HCT116 (cell line): ENCODE data around the gene TFG. TPM values are rescaled to one million over a fixed set of nuclear protein-coding genes. Genes with fewer than 3 reads are reported as not detected.

Experiments
- ATAC-seq: fragments of 200-7000 bp; cut with Tn5 transposase; 2 replicates; pipeline ENCODE4 v1.9.1; 2020; ENCODE audit warnings: mild to moderate bottlenecking, moderate library complexity
- BruUV-seq: library from RNA; stranded (reverse); fragments of 400-500 nt; replicated peaks from 2 replicates; lab custom pipeline; 2021; lab: Mats Ljungman, UMichigan
- CTCF ChIA-PET: fragments of 300-600 bp; sonication (Branson Sonifier 250); formaldehyde crosslinking; loops from one replicate; lab custom pipeline; 2021; ENCODE audit warnings: antibody characterized with exemption; lab: Charles Lee
- POLR2A ChIA-PET: fragments of 300-600, 350-600 bp; sonication (Branson Sonifier 250); formaldehyde crosslinking; loops from one replicate; lab custom pipeline; 2021; ENCODE audit warnings: antibody characterized with exemption; lab: Charles Lee
- RAD21 ChIA-PET, 2 experiments: fragments of 300-600 bp; sonication (Branson Sonifier 250); formaldehyde crosslinking; loops; one replicate each; lab custom pipeline; 2023; ENCODE audit warnings: low total read pairs in 2 of 2; ENCODE audit not compliant: uncharacterized antibody in 2 of 2, unreplicated experiment in 2 of 2, low non-redundant PET in 1 of 2; lab: Charles Lee
- DNase-seq: peaks from one replicate; pipeline ENCODE4 v3.0.0-alpha.2; 2010; ENCODE audit warnings: low read depth, low spot score
- H2AFZ ChIP-seq: fragments of 200-600 bp; shearing (Covaris generic), sonication (generic); 2 replicates; pipeline ENCODE4 v1.6.1; 2017; ENCODE audit warnings: low read depth, mixed run types, mixed read lengths, antibody characterized with exemption, low read length; ENCODE audit not compliant: poor library complexity, severe bottlenecking
- H3K27ac ChIP-seq: 2 replicates; pipeline ENCODE4 v1.5.1; 2012; ENCODE audit warnings: low read depth, low read length
- H3K27me3 ChIP-seq: fragments of 200-600 bp; sonication (generic); 2 replicates; pipeline ENCODE4 v1.6.1; 2016; ENCODE audit warnings: mixed run types, low read length, mixed read lengths; ENCODE audit not compliant: insufficient read depth
- H3K36me3 ChIP-seq, 2 experiments: fragments of 200-500 bp in 1 of 2; fragments of 200-600 bp in 1 of 2; sonication (Bioruptor generic) in 1 of 2; sonication (generic) in 1 of 2; 2 replicates each; pipeline versions ENCODE4 v1.5.1 to v1.6.1; 2014 to 2016; ENCODE audit warnings: low read length in 2 of 2, inconsistent platforms in 1 of 2, mixed read lengths in 1 of 2, mixed run types in 1 of 2; ENCODE audit not compliant: insufficient read depth in 2 of 2, control insufficient read depth in 1 of 2
- H3K4me1 ChIP-seq, 2 experiments: fragments of 200-600 bp in 1 of 2; sonication (generic) in 1 of 2; 2 replicates each; pipeline versions ENCODE4 v1.5.1 to v1.6.1; 2012 to 2017; ENCODE audit warnings: low read length in 2 of 2, inconsistent platforms in 1 of 2, mild to moderate bottlenecking in 1 of 2, mixed read lengths in 1 of 2, mixed run types in 1 of 2, moderate library complexity in 1 of 2; ENCODE audit not compliant: insufficient read depth in 2 of 2, control insufficient read depth in 1 of 2
- H3K4me2 ChIP-seq: fragments of 200-600 bp; sonication (generic); 2 replicates; pipeline ENCODE4 v1.6.1; 2017; ENCODE audit warnings: mixed run types, low read length, mixed read lengths
- H3K4me3 ChIP-seq, 2 experiments: fragments of 200-600 bp in 1 of 2; sonication (generic) in 1 of 2; replicated peaks in 1 of 2; 2 replicates each; pipeline ENCODE4 v1.5.1; 2011 to 2016; ENCODE audit warnings: low read length in 2 of 2, control low read depth in 1 of 2, low read depth in 1 of 2, mild to moderate bottlenecking in 1 of 2, mixed read lengths in 1 of 2, mixed run types in 1 of 2
- H3K79me2 ChIP-seq: fragments of 200-600 bp; sonication (generic); 2 replicates; pipeline ENCODE4 v1.6.1; 2017; ENCODE audit warnings: mild to moderate bottlenecking, mixed run types, low read length, moderate library complexity, mixed read lengths; ENCODE audit not compliant: insufficient read depth
- H3K9ac ChIP-seq: fragments of 200-600 bp; sonication (generic); 2 replicates; pipeline ENCODE4 v1.6.1; 2016; ENCODE audit warnings: low read length, mixed read lengths
- H3K9me2 ChIP-seq: fragments of 200-600 bp; sonication (generic), shearing (Covaris generic); 2 replicates; pipeline ENCODE4 v1.6.1; 2017; ENCODE audit warnings: mixed run types, mild to moderate bottlenecking, moderate library complexity; ENCODE audit not compliant: insufficient read depth
- H3K9me3 ChIP-seq, 2 experiments: fragments of 200-500 bp in 1 of 2; fragments of 200-600 bp in 1 of 2; sonication (Bioruptor generic) in 1 of 2; sonication (generic) in 1 of 2; 2 replicates each; pipeline ENCODE4 v1.6.1; 2014 to 2017; ENCODE audit warnings: low read length in 2 of 2, mixed read lengths in 2 of 2, inconsistent platforms in 1 of 2, low read depth in 1 of 2, mild to moderate bottlenecking in 1 of 2, mixed run types in 1 of 2, moderate library complexity in 1 of 2; ENCODE audit not compliant: control insufficient read depth in 1 of 2, insufficient read depth in 1 of 2
- H4K20me1 ChIP-seq: fragments of 200-600 bp; sonication (generic), shearing (Covaris generic); 2 replicates; pipeline ENCODE4 v1.6.1; 2017; ENCODE audit warnings: mixed run types, mild to moderate bottlenecking, moderate library complexity; ENCODE audit not compliant: insufficient read depth
- EGR1 ChIP-seq: IDR thresholded peaks from 2 replicates; pipeline ENCODE4 v1.6.1; 2012; ENCODE audit warnings: low read depth
- ELF1 ChIP-seq: IDR thresholded peaks from 2 replicates; pipeline ENCODE4 v1.6.1; 2012; ENCODE audit warnings: low read depth, borderline replicate concordance
- EZH2phosphoT487 ChIP-seq: fragments of 200-600 bp; IDR thresholded peaks from 2 replicates; pipeline ENCODE4 v1.6.1; 2018; ENCODE audit warnings: antibody characterized with exemption, borderline replicate concordance
- FOSL1 ChIP-seq: IDR thresholded peaks from 2 replicates; pipeline ENCODE4 v1.6.1; 2012; ENCODE audit warnings: low read depth
- JUND ChIP-seq: IDR thresholded peaks from 2 replicates; pipeline ENCODE4 v1.6.1; 2012
- RAD21 ChIP-seq: IDR thresholded peaks from 2 replicates; pipeline ENCODE4 v1.6.1; 2012; ENCODE audit warnings: low read depth, mild to moderate bottlenecking
- SP1 ChIP-seq: IDR thresholded peaks from 2 replicates; pipeline ENCODE4 v1.6.1; 2012; ENCODE audit warnings: low read depth
- SRF ChIP-seq: IDR thresholded peaks from 2 replicates; pipeline ENCODE4 v1.6.1; 2012; ENCODE audit warnings: low read depth
- TCF7L2 ChIP-seq: IDR thresholded peaks from 2 replicates; pipeline ENCODE4 v1.7.0; 2011; ENCODE audit warnings: borderline replicate concordance, inconsistent platforms; ENCODE audit not compliant: insufficient read depth, insufficient read length; ENCODE audit errors: extremely low read depth
- ZFX ChIP-seq: fragments of 450-650 bp; IDR thresholded peaks from 2 replicates; pipeline ENCODE4 v1.6.1; 2017
- ZNF274 ChIP-seq: fragments of 200-500 bp; sonication (Bioruptor generic); IDR thresholded peaks from 2 replicates; pipeline ENCODE4 v1.6.1; 2014; ENCODE audit warnings: mild to moderate bottlenecking, low read depth, low read length, inconsistent platforms
- intact Hi-C: fragments of 100-400 bp; cut with micrococcal nuclease; formaldehyde crosslinking; loops from 2 replicates; pipeline ENCODE4 v1.10.0; 2022
- total RNA-seq: library from RNA; stranded (reverse); gene quantifications from one replicate; pipeline ENCODE4 v1.2.1, GENCODE V29; 2021; ENCODE audit not compliant: unreplicated experiment
- TF ChIP-seq, protein P1 (sequence below): IDR thresholded peaks from 2 replicates; pipeline ENCODE4 v1.6.1; 2012
- TF ChIP-seq, protein P2 (sequence below), 3 experiments: fragments of 200-600 bp in 1 of 3; sonication (generic) in 1 of 3; IDR thresholded peaks in 2 of 3; conservative IDR thresholded peaks in 1 of 3; 2 replicates each; pipeline ENCODE4 v1.5.1; 2012 to 2017; ENCODE audit warnings: low read depth in 2 of 3, low read length in 2 of 3, antibody characterized with exemption in 1 of 3, borderline replicate concordance in 1 of 3, control low read depth in 1 of 3, mild to moderate bottlenecking in 1 of 3, mixed read lengths in 1 of 3, mixed run types in 1 of 3, moderate library complexity in 1 of 3; ENCODE audit not compliant: insufficient read depth in 1 of 3
- TF ChIP-seq, protein P3 (sequence below): IDR thresholded peaks from 2 replicates; pipeline ENCODE4 v1.6.1; 2012; ENCODE audit warnings: low read depth

Gene TFG
- total RNA-seq, 1 experiment from 2014 or later: 99.1 TPM

DNA sequence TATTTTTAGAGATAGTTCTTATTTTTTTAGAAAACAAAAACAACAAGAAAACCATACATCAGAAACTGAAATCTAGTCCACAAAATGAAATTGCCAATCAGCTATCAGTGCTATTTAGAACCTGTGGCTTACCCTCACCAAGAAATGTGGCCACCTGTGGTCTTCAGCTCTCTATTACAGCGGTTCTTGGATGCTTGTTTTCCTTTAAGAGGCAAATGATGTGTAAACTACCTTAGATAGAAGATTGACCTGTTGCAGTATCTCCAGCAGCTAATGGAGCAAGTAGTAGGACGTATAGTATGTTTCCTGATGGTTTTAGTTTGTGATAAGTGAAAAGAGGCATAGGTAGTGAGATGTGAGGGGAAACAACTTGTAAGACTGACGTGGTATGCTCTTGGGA lies 21.2 kb downstream of the TFG start:
- H3K4me1 ChIP-seq: no peaks in the 10 kb centered on the region
- H2AFZ ChIP-seq: no peak overlapping the region
- H3K4me2 ChIP-seq: no peak overlapping the region
- TF ChIP-seq, protein P1, sequence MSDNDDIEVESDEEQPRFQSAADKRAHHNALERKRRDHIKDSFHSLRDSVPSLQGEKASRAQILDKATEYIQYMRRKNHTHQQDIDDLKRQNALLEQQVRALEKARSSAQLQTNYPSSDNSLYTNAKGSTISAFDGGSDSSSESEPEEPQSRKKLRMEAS: no peak
- TF ChIP-seq ZFX (no peak), JUND (no peak), ZNF274 (no peak), TCF7L2 (no peak), SRF (no peak), RAD21 (no peak), FOSL1 (no peak), ELF1 (no peak), SP1 (no peak), EGR1 (no peak), EZH2phosphoT487 (no peak)
- TF ChIP-seq, protein P2, sequence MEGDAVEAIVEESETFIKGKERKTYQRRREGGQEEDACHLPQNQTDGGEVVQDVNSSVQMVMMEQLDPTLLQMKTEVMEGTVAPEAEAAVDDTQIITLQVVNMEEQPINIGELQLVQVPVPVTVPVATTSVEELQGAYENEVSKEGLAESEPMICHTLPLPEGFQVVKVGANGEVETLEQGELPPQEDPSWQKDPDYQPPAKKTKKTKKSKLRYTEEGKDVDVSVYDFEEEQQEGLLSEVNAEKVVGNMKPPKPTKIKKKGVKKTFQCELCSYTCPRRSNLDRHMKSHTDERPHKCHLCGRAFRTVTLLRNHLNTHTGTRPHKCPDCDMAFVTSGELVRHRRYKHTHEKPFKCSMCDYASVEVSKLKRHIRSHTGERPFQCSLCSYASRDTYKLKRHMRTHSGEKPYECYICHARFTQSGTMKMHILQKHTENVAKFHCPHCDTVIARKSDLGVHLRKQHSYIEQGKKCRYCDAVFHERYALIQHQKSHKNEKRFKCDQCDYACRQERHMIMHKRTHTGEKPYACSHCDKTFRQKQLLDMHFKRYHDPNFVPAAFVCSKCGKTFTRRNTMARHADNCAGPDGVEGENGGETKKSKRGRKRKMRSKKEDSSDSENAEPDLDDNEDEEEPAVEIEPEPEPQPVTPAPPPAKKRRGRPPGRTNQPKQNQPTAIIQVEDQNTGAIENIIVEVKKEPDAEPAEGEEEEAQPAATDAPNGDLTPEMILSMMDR (IDR thresholded peaks at IDR 0.05 in 2 of 3, conservative IDR thresholded peaks at IDR 0.05 in 1 of 3; ENCODE audit: borderline replicate concordance in 1 of 3, insufficient read depth in 1 of 3, low read depth in 2 of 3, low read length in 2 of 3): no peak
- TF ChIP-seq, protein P3, sequence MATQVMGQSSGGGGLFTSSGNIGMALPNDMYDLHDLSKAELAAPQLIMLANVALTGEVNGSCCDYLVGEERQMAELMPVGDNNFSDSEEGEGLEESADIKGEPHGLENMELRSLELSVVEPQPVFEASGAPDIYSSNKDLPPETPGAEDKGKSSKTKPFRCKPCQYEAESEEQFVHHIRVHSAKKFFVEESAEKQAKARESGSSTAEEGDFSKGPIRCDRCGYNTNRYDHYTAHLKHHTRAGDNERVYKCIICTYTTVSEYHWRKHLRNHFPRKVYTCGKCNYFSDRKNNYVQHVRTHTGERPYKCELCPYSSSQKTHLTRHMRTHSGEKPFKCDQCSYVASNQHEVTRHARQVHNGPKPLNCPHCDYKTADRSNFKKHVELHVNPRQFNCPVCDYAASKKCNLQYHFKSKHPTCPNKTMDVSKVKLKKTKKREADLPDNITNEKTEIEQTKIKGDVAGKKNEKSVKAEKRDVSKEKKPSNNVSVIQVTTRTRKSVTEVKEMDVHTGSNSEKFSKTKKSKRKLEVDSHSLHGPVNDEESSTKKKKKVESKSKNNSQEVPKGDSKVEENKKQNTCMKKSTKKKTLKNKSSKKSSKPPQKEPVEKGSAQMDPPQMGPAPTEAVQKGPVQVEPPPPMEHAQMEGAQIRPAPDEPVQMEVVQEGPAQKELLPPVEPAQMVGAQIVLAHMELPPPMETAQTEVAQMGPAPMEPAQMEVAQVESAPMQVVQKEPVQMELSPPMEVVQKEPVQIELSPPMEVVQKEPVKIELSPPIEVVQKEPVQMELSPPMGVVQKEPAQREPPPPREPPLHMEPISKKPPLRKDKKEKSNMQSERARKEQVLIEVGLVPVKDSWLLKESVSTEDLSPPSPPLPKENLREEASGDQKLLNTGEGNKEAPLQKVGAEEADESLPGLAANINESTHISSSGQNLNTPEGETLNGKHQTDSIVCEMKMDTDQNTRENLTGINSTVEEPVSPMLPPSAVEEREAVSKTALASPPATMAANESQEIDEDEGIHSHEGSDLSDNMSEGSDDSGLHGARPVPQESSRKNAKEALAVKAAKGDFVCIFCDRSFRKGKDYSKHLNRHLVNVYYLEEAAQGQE: no peak
- intact Hi-C loops: no loop called here
- H3K9ac ChIP-seq: no peak overlapping the region
- no peaks in the 10 kb centered on the region for H3K9me2 ChIP-seq
- H4K20me1 ChIP-seq: peaks cover 11% of the 10 kb centered on the region; the same call in 1 of the 2 replicates
- H3K27me3 ChIP-seq: no peaks in the 10 kb centered on the region
- H3K79me2 ChIP-seq: peaks cover 99% of the 10 kb centered on the region
- peaks cover 28 to 43% of the 10 kb centered on the region in 2 experiments for H3K36me3 ChIP-seq
- H3K27ac ChIP-seq: no peak overlapping the region
- RAD21 ChIA-PET: no interaction called here
- no peaks in the 10 kb centered on the region for H3K9me3 ChIP-seq
- ATAC-seq: no peak
- POLR2A ChIA-PET: no interaction called here
- no TSS peak for BruUV-seq
- DNase-seq: no peak
- H3K4me3 ChIP-seq: no peak overlapping the region
- CTCF ChIA-PET: no interaction called here
